ENCODE measurements around the gene PSEN1.

DNA sequence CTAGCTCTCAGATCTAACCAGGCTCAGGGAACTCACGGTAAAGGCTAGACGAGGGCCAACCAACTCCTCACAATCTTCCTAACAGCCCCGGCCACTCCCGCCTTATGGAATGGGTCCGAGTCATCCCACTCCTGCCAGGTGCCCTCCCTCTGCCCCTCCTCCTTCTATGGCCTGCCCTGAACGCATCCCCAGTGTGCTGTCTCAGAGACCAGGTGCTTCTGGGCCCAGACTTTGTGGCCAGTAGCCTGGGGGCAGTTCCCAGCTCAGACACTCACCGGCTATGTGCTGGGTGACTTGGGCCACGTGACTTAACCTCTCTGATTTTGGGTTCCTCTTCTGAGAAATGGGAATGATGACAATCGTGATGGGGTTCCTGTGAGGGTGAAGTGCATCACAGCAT is 123.5 kb downstream of the PSEN1 start:
- TF ChIP-seq, protein P1, sequence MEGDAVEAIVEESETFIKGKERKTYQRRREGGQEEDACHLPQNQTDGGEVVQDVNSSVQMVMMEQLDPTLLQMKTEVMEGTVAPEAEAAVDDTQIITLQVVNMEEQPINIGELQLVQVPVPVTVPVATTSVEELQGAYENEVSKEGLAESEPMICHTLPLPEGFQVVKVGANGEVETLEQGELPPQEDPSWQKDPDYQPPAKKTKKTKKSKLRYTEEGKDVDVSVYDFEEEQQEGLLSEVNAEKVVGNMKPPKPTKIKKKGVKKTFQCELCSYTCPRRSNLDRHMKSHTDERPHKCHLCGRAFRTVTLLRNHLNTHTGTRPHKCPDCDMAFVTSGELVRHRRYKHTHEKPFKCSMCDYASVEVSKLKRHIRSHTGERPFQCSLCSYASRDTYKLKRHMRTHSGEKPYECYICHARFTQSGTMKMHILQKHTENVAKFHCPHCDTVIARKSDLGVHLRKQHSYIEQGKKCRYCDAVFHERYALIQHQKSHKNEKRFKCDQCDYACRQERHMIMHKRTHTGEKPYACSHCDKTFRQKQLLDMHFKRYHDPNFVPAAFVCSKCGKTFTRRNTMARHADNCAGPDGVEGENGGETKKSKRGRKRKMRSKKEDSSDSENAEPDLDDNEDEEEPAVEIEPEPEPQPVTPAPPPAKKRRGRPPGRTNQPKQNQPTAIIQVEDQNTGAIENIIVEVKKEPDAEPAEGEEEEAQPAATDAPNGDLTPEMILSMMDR (conservative IDR thresholded peaks at IDR 0.05; ENCODE audit: low read depth, low read length): no peak
- no peak for TF ChIP-seq EZH2 (IDR thresholded peaks at IDR 0.05; ENCODE audit: borderline replicate concordance, low read depth, low read length, poor library complexity, severe bottlenecking)
